Measurements from ENCODE around the gene NOXRED1.
"Not testable (repeated sequence)": the region's sequence is repeated elsewhere in the genome, so short reads cannot be mapped to it uniquely, and the experiment has no call there.

NOXRED1 gene, protein sequence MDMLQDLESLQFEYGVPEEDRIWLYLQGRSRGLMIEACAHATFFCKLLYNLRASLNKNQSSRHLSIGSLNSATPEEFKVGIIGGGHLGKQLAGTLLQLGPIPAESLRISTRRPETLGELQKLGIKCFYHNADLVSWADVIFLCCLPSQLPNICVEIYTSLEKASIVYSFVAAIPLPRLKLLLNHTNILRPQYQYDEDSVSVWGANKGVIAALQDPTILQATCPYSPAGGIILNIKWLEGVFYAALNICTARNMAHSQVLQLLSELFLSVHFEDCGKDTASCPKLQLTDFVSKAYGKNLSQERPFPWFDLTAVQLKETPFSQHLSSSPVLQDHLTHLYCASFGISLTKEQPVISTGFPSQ

GRCh38 chr14:77423423-77423822 lies at the start of gene NOXRED1:
Gene NOXRED1 (minus strand): TSS chr14:77423523. CDS start chr14:77422889, 634 bp downstream.
- no peak for DNase-seq

- DNase-seq, result no peak
Measured at GRCh38 chr14:77470224-77470870, 47.0 kb upstream of the NOXRED1 start.

DNA sequence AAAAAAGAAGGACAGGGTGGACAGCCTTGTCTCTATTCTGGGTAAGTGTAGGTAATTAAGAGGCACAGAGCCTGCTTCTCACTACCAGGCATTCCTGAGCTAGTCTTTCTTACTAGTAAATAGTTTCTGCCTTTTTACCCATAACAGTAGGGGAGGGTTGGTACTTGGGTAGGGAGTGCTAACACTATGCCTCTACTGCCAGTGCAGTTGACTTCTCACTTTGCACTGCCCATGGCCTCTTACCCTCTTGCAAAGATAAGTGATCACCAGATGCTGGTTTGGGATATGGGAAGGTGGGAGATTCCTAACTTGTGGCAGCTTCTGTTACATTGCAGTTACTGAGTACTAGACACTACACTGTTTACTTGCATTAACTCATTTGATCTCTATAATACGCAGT lies 46.2 kb upstream of the NOXRED1 start:
- DNase-seq, result no peak

DNA sequence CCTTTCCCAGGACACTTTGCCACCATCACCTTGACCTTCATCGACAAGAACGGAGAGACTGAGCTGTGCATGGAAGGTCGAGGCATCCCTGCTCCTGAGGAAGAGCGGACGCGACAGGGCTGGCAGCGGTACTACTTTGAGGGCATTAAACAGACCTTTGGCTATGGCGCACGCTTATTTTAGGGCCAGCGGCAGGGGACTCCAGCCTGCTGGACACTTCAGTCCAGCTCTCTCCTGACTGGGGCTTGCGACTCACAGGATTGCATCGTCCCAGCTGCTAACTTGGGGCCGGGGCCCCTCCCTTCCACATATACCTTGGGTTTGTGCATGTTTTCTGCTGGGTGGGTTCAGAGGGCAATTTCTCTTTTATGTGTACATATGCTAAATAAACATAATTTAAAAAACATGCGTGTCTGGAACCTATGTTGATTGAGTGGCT lies 45.8 kb upstream of the NOXRED1 start:
- no peak for DNase-seq

- DNase-seq, result no peak
Measured at GRCh38 chr14:77467801-77468200, 44.5 kb upstream of the NOXRED1 start.

GRCh38 chr14:77459072-77459723 lies 35.9 kb upstream of the NOXRED1 start:
- peak; percentile 48 to 75 for DNase-seq

- DNase-seq, result peak; percentile 7 to 30
Measured at GRCh38 chr14:77458249-77458950, 35.1 kb upstream of the NOXRED1 start.

GRCh38 chr14:77457522-77458248 lies 34.4 kb upstream of the NOXRED1 start, which contains the start of the genes AHSA1 and VIPAS39:
Gene AHSA1 (plus strand): TSS chr14:77458093. CDS start chr14:77458190, 97 bp downstream.
Gene VIPAS39 (minus strand): TSS chr14:77457601. CDS start chr14:77454102, 3,499 bp downstream.
- DNase-seq, result peak; percentile 96

- no peak for DNase-seq
Measured at GRCh38 chr14:77457115-77457521, 33.8 kb upstream of the NOXRED1 start.

DNA sequence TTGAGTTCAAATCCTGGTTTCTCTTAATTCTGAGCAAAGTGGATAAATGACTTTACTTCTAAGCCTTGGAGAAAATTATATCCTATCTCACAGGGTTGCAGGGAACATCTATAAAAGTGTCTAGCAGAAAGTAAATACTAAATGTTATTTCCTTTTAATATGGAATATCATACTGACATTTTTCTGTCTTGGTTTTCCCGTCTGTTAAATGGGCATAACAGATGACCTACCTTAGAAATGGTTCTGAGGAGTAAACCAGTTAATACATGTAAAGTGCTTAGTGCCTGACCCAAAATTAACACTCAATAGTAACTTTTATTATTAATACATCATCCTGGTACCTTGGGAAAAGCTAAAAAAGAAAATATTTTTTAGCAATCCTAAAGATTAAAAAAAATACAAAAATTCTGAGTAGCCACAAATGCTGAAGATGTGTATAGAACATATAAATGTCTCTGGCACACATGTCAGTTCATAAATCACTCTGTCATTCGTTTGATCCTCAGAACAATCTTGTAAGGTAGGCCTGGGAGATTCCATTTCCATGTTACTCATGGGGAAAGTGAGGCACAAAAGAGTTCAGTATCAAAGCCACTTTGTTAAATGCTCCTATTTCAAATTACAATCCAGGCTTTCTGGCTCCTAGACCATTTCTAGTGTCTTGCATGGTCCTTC lies 32.8 kb upstream of the NOXRED1 start:
- DNase-seq, result no peak

GRCh38 chr14:77442196-77442595 lies 18.9 kb upstream of the NOXRED1 start:
- no peak for DNase-seq

DNA sequence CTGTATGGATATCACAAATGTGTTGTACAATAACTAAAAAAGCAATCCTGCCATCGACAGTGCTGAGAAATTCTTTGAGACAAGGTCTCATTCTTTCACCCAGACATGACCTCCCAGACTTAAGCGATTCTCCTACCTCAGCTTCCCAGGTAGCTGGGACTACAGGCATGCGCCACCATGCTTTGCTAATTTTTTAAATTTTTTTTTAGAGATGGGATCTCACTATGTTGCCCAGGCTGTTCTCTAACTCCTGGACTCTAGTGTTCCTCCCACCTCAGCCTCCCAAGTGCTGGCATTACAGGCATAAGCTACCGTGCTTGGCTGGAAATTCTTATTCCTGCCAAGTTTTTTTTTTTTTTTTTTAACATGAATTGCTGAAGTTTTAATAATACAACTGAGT lies 16.5 kb upstream of the NOXRED1 start:
- DNase-seq, result no peak

- no peak for DNase-seq
Measured at GRCh38 chr14:77438596-77438995, 15.3 kb upstream of the NOXRED1 start.

- no peak for DNase-seq
Measured at GRCh38 chr14:77436042-77436441, 12.7 kb upstream of the NOXRED1 start.

DNA sequence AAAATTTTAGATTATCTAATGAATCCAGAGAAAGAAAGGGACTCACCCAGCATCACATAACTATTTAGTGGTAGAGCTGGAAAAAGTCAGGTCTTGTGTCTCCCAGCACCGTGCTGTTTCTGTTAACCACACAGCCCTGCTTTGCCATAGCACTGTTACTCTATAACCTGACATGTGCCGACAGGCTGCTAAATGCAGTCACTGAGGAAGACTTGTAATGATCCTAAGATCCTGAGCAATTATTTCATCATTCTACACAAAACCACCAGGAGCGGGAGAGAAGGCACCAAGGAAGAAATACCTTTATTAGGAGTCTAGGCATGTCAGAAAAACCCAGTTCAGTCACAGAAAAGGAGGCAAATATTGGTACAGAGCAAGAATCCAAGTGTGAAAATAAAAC lies 3.1 kb upstream of the NOXRED1 start:
- DNase-seq, result no peak

DNA sequence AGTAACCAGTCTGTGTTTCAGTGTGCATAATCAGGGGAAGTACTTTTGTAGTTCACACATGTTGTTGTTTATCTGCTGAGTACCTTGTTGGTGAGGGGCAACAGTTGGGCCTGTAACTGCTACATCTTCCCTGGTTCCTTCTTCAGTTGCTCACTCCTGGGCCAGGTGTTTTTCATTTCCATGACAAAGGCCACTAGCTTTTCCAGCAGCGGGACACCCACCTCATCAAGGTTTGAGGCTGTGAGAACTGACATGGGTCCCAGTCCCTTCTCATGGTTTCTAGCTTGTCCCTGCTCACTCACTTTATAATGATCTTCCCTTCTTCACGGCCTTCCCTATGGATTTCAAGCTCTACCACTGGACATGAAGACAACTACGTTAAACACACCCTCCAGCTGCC lies 1.5 kb upstream of the NOXRED1 start:
- DNase-seq, result no peak

DNA sequence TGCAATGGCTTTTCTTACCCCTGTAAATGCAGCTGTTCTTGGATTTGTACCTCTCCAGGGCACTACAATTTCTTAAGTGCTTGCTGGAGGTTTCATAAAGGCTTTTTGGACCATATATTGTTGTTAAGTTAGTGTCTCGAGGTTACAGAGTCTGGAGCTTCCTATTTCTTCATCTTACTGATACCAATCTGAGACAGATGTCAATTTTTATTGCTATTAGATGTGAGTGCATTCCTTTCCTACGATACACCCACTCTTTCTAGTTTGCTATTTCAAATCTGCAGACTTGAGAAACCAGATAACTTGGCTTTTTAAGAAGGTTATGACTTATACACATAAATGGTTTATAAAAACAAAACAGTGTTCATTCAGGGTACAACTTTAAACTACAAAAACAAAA lies 2.1 kb downstream of the NOXRED1 start:
- DNase-seq, result no peak

GRCh38 chr14:77416836-77417235 lies 6.5 kb downstream of the NOXRED1 start:
- no peak for DNase-seq

DNA sequence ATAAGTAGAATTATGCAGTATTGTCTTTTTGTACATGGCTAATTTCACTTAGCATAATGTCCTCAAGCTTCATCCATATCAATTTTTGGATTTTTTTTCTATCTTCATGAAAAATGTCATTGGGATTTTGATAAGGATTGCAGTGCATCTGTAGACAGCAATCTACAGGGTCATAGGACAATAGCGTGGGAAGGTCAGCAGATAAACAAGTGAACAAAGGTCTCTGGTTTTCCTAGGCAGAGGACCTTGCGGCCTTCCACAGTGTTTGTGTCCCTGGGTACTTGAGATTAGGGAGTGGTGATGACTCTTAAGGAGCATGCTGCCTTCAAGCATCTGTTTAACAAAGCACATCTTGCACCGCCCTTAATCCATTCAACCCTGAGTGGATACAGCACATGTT lies 7.2 kb downstream of the NOXRED1 start:
- not testable (repeated sequence) for DNase-seq

- DNase-seq, result not testable (repeated sequence)
Measured at GRCh38 chr14:77415403-77416030, 7.8 kb downstream of the NOXRED1 start.

GRCh38 chr14:77409131-77409533 lies 14.2 kb downstream of the NOXRED1 start:
- no peak for DNase-seq
